GM10266 (cell line): ENCODE measurements around the gene WAS.

Experiments used
- DNase-seq: peaks from one replicate; pipeline ENCODE4 v3.0.0; 2012; ENCODE audit errors: extremely low spot score
- CTCF ChIP-seq: IDR thresholded peaks from 2 replicates; pipeline ENCODE4 v1.5.1; 2012; ENCODE audit warnings: mild to moderate bottlenecking, low read depth; ENCODE audit not compliant: control insufficient read depth, insufficient read depth; ENCODE audit errors: missing control alignments

Gene WAS

GRCh38 chrX:48709522-48710112, 26.0 kb downstream of the WAS start:
- DNase-seq: no peak

GRCh38 chrX:48711162-48711928, 27.7 kb downstream of the WAS start:
- no peak for TF ChIP-seq CTCF
- DNase-seq: no peak

More at GRCh38 chrX:48709522-48710112, 26.0 kb downstream of the WAS start:
- TF ChIP-seq CTCF: no peak

- DNase-seq: no peak
- no peak for TF ChIP-seq CTCF
Observed at GRCh38 chrX:48711929-48712505, 28.4 kb downstream of the WAS start.

DNA sequence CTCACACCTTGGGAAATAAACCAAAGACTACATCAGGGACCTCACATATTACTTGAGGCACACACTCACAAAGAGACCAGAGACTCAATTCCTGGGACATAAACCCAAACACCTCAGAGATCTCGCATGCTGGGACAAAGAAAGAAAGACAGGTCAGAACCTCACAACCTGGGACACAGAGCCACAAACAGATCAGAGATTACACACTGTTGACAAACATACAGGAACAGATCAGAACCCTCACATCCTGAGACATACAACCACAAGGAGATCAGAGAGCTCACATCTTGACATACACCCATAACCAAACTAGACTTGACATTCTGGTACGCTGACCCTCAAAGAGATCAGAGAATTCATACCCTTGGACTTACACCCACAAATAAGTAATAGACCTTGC, 30.2 kb downstream of the WAS start:
- DNase-seq: no peak
- TF ChIP-seq CTCF: no peak

DNA sequence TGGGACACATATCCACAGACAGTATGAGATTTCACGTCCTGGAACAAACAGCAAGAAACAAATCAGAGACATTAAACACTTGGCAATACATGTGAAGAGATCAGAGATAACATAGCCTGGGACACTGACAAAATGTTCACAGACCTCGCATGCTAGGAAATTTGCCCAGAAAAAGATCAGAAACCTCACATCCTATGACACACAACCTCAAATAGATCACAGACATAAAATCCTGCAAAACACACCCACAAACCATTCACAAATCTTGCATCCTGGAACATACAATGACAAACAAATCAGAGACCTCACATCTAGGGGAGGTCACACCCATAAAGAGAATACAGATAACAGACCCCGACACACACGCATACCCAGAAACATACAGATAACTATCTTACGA, 31.0 kb downstream of the WAS start:
- no peak for DNase-seq
- no peak for TF ChIP-seq CTCF

- no peak for TF ChIP-seq CTCF
- no peak for DNase-seq
Observed at GRCh38 chrX:48715072-48715471, 31.5 kb downstream of the WAS start.
